HG03442 (cell line): ENCODE data around the gene CDC26.

ENCODE experiments used
- ATAC-seq: cut with Tn5 transposase; IDR thresholded peaks from one replicate; pipeline ENCODE4 v1.9.1; 2021; ENCODE audit warnings: mild to moderate bottlenecking, moderate library complexity; ENCODE audit not compliant: unreplicated experiment

CDC26 gene

DNA sequence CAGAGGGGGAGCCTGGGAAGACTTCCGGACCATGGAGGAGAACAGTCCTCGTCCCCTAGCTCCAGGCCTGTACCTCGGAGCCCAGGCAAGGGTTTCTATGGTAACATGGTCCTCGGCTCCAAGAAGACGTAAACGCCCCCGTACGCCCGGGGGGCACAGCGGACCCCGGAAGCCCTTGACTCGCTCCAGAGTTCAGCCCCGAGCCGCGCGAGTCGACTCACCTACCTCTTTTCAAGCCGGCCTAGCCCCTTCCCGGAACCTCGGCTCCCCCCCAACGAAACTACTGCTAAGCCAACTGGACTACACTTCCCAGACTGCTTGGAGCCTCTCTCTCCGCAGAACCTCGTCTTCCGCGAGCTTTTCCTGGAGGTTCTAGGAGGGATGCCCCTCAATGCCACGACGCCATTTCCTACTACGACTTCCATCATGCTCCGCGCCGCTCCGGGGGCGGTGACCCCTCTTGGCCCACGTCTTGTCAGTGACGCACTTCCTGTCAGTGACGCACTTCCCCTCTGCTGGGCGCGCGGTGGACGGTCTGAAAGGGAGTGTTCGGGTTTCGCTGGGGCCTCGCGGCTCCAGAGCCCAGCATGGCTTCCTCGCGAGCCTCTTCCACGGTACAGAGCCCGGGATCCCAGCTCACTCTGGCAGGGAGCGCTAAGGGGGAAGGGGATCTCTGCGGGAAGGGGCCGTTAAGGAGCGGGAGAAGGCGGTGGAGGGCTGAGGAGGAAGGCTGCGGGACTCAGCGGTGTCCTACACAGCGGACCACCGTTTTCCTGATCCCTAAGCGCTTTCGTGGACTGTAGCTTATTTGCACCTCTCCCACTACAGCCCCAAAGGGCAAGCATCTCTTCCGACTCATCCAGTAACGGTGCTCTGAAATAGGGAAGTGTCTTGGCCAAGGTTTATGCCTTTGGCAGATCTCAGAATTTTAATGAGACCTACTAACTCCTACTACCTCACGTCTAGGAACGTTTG lies at the start of gene CDC26, which contains the start of gene PRPF4:
TSS of gene CDC26 (minus strand) at position 416 of the 975 bp plus-strand sequence. CDS start 3,065 bp downstream, outside the sequence.
TSS of gene PRPF4 (plus strand) at position 502 of the 975 bp plus-strand sequence. CDS start at position 588, 86 bp downstream.
- ATAC-seq = peak; percentile 97

GRCh38 chr9:113322671-113323070 lies 47.3 kb upstream of the CDC26 start:
- ATAC-seq = no peak

GRCh38 chr9:113320051-113320450 lies 44.7 kb upstream of the CDC26 start:
- no peak for ATAC-seq

DNA sequence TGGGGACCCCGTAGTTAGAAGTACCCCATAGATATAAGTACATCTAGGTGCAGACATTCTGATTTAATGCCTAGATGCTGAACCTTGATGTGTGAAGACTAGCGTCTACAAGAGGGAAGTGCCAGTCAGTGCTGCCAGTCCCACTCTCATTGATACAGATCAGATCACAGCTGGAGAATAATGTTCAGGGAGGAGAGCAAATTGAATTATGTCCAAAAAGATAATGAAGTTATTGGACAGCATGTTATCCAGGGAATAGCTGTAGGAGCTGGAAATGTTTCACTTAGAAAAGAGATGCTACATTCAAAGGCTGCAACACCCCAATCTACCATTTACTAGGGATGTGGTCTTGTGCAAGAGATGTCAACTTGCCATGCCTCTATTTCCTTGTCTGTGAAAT lies 43.7 kb upstream of the CDC26 start:
- no peak for ATAC-seq

GRCh38 chr9:113317777-113318176 lies 42.4 kb upstream of the CDC26 start:
- no peak for ATAC-seq

DNA sequence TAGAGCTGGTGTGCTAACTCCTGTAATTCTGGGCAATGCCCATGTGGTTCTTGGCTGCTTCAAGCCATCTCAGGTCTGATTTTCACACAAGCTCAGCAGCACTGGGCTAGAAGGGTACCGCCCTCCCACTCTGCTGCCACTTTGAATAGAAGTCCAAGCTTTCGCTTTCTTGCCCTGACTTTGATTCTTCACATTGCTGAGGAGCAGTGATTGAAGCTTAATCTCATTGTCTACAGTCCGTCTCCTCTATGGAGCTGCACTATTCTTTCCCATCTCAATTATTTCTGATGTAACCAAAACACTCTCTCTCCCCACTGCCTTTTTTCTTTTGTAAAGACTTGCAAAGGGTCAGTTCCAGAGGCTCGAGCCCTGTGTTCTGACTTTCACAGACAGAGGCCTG lies 40.7 kb upstream of the CDC26 start:
- no peak for ATAC-seq

- ATAC-seq = no peak
These were observed 39.9 kb upstream of the CDC26 start for GRCh38 chr9:113315231-113315630.

DNA sequence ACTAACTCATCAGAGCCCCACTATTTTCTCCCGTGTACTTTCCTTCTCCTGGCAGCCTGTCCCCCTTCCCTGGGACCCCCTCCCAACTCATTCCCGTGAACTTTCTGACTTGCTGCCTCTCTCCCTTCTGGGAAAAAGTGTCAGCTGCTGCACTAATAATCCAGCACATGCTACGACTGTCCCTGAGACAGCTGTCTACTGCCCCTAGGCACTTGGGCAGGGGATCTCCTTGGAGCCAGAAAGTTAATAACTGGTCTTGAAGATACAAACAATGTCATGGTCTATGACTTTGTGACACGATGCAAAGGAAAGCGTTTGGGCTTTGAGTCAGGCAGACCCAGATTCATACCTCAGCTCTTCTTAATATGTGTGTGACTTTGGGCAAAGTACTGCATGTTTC lies 37.9 kb upstream of the CDC26 start:
- no peak for ATAC-seq

DNA sequence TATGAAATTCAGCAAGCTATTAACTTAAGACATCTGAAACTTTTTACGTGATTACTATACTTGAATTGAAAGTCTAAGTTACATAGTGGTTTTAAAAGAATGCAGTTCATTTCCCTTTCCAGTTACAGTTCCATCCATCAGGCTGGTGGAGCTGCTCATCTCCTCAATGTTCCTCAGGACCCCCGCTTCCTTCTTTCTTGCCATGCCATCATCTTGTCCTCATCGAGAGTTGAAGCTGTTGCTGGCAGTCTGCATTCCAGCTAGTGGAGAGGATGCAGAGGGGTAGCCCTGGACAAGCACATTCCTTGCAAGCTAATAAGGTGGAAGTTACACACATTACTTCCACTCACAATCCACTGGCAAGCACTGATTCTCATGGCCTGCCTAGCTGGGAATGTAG lies 36.6 kb upstream of the CDC26 start:
- ATAC-seq = no peak

DNA sequence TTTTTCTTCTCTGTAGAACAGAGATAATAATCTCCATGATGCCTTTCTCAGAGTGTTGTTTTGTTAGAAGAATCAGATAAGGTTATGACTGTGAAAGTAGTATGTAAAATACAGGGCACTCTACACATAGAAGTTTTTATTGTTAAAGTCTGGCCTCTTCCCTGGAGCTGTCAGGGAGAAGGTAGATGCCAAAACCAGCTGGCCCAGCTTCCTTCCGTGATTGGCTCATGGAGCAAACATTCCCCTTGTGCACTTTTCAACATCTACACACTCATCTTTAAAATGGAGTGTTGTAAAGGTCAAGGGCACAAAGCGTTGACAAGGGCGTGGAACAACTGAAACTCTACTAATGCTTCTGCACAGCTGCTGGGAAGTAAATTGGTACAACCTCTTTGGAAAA lies 35.2 kb upstream of the CDC26 start:
- ATAC-seq = no peak

GRCh38 chr9:113309204-113309813 lies 33.9 kb upstream of the CDC26 start:
- ATAC-seq = no peak

- ATAC-seq = no peak
These were observed 32.1 kb upstream of the CDC26 start for GRCh38 chr9:113307396-113307975.

- ATAC-seq = no peak
These were observed 31.2 kb upstream of the CDC26 start for GRCh38 chr9:113306566-113306965.

DNA sequence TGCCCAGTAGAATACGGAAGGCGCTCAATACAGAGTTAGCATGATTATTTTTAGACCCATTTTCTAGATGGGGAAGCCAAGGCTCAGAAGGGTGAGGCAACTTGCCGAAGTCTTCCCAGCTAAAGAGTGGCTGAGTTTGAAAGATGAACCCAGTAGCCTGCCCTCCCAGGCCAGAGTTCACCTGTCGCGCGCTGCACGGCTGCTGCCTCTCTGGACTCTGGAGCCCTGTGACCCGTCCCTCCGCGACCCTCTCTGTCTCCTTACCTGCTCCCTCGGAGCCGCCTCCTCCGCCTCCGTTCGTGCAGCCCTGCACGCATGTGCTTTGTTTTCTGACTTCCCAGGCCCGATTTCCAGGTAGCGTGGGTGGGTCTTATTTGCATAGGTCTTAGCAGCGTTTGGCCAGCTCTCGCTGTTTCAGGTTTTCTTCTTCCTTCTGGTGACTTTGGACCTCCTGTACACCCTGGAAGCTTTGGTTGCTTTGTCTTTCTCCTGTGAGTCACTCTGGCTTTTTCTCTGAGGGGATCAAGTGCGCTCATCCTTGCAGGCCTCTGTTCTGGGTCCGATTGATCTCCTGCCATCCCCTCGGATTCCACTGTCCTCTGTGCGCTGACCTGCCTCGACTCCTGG lies 27.5 kb upstream of the CDC26 start, which contains the start of gene RNF183:
TSS of gene RNF183 (minus strand) at position 585 of the 627 bp plus-strand sequence. CDS start 5,192 bp downstream, outside the sequence.
- no peak for ATAC-seq

DNA sequence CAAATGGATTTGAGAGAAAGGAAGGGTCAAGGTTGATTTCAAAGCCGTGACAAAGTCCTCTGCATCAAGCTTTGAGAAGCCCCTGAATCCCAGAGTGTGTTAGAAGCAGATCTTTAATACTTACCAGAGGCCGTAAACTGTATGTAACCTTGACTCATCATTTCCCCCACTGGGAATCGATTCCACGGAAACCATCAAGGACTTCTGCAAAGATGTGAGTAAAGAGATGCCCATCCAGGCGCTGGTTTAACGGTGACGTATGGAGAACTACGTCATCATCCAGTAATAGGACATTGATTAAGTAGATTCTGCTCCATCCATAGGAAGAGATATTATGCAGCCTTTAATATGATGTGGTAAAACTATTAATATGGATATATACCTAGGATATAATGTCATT lies 26.2 kb upstream of the CDC26 start:
- no peak for ATAC-seq

DNA sequence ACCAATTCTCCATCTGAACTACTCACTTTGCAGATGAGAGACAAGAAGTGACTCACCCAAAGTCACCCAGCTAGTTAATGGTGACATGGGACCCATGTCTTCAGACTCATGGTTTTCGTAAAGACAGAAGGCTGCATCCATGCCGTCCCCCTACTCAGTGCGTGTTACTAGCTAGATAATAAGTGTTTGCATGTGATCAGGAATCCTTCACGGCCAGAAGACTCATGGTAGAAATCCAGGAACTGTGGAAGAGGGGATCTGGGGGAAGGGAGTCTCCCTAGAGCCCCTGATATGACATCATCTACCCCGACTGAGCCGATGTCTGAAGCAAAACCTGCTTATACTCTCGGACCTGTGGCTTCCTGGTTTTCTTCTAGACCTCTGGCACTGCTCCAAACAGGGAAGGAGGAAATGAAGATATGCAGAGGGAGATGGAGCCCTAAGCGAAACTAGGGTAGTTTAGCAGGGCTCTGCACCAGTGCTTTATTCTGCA lies 24.5 kb upstream of the CDC26 start:
- ATAC-seq = no peak

- no peak for ATAC-seq
These were observed 23.8 kb upstream of the CDC26 start for GRCh38 chr9:113298924-113299770.

- no peak for ATAC-seq
These were observed 22.9 kb upstream of the CDC26 start for GRCh38 chr9:113298311-113298710.

DNA sequence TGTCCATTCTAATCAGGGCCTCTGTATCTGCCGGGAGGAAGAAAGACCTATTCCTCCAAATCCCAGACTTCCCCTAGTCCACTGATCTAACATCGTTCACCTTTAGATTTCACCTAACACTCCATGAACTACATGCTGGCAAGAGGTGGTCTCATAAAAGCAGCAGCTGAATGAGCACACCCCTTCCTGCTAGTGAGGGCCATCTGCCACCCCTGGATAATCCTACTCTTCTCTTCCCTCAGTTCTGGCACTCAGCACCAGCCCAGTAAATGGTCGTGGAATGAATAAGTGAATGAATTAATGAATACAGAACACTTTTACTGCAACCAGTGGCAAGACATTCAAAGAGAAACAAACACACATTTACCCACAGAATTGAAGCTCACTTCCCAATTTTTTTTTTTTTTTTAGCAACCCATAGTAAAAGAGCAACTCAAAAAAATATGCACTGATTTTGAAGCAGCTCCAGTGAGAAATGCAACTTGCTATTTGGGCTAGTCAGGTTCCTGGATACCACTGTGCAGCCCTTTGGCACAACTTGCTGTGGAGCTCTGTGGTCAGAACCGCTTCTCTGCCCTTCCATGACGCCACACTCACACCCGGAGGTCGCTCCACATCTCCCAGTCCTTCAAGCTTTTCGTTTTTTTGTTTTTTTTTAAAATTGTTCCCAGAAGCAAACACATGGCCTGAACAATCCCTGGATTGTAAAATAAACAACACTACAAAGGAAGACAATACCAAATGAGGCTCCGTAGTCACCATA lies 21.6 kb upstream of the CDC26 start:
- no peak for ATAC-seq
